Stimulated activated CD4-positive, alpha-beta T cell treated with anti-CD3 and anti-CD28 coated beads, Interleukin-12 subunit alpha, Interleukin-12 subunit beta, amount 100 ng/mL, for 24 hours (primary cell): ENCODE data around the gene CACNG3.
"Not testable (repeated sequence)": the region's sequence is repeated elsewhere in the genome, so short reads cannot be mapped to it uniquely, and the experiment has no call there.

ENCODE experiments used
- DNase-seq, 2 experiments: peaks; one replicate each; pipeline ENCODE4 v3.0.0-alpha.2; 2020; ENCODE audit warnings: low read depth in 2 of 2

CACNG3 gene

DNA sequence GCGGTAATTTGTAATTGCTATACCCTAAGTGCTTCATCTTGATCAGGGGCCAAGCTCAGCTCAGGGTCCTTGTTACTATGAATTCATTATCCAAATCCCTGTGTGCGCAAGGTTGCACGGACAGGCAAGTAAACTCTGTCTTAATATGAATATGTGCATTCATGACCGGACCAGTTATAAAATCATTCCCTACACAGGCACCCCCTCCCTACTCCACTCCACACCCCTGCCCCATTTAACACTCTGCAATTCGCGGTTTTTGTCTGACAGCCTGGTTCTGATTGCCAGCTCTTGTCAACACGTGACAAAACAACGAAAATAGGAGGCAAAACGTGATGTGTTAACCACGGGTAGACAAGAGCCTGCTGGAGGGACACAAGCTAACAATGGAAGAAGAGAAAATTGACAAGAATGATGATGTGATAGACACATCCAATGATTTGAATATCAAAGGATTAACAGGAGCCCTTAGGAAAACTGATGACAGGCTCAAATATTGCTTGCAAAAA, 76.5 kb downstream of the CACNG3 start:
- no peak for DNase-seq

DNA sequence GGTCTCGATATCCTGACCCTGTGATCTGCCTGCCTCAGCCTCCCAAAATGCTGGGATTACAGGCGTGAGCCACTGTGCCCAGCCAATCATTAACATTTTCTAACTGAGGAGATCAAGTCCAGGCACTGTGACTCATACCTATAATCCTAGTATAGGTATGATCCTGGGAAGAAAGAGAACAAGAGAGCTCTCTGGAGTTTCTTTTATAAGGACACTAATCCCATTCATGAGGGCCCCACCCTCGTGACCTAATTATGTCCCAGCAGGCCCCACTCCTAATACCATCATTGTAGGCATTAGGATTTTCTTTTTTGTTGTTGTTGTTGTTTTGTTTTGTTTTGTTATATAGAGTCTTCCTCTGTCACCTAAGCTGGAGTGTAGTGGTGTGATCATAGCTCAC, 80.4 kb downstream of the CACNG3 start:
- DNase-seq = no peak

DNA sequence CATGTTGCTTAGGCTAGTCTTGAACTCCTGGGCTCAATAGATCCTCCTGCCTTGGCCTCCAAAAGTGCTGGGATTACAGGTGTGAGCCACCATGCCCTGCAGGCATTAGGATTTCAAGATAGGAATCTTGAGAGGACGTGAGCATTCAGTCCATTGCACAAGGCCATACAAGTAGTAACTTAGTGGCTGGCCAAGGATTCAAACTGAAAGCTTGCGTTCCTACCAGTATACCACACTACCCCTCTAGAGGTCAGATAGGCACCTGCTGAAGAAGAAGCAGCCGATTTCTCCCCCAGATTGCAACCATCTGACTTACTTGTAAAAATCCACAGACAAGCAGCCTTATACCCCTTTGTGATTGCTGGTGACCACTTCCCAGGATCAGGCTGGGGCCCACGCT, 80.9 kb downstream of the CACNG3 start:
- no peak for DNase-seq

DNA sequence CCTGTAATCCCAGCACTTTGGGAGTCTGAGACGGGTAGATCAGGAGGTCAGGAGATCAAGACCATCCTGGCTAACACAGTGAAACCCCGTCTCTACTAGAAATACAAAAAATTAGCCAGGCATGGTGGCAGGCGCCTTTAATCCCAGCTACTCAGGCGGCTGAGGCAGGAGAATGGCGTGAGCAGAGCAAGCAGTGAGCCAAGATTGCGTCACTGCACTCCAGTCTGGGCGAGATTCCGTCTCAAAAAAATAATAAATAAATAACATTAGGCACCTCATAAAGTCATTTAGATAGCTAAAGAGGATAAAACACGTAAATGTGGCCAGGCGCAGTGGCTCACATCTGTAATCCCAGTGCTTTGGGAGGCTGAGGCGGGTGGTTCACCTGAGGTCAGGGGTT, 87.7 kb downstream of the CACNG3 start:
- not testable (repeated sequence) for DNase-seq

DNA sequence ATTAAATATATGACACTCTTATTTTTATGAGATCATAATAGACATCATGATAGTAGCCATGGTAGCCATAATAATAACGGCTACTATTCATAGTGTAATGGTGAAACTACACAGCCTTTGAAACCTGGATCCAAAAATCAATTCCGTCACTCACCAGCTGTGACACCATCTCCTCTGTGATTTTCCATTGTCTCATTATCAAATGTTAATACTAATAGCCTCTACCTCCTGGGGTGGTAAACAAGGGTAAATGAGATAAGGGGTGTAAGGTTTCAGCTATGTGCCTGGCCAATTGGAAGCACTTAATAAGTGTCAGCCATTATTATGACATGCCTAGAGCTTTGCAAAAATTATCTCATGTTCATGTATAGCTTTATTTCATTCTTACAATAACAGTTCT, 88.6 kb downstream of the CACNG3 start:
- no peak for DNase-seq

DNA sequence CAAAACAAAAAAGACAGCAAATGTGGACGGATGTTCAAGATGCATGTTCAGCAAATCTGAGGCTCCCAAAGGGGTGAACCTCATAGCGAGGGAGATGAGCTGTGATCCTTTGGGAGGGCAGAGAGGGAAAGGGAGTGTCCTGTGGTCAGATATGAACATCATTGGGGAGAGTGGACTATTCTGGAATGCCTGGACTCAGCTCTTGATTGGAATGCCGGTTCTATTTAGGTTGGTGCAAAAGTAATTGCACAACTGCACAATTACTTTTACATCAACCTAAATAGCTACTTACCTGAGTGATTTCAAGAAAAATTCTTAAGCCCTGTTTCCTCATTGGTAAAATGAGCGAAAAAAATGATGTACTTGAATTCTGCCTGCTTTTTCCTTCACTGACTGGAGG, 89.6 kb downstream of the CACNG3 start:
- no peak for DNase-seq

DNA sequence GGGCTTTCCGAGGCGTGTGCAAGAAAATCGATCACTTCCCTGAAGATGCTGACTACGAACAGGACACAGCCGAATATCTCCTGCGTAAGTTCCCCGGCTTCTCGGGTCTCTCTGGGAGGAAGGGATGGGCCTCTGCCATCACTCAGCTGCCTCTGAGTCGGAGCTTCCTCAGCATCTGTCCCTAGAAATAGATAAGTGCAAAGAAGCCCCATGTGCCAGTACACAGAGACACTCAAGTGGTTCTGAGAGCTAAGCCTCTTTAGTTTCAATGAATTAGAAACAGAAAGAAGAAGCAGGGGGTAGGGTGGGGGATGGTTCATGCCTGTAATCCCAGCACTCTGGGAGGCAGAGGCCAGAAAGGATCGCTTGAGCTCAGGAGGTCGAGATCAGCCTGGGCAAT, 90.6 kb downstream of the CACNG3 start:
- no peak for DNase-seq

DNA sequence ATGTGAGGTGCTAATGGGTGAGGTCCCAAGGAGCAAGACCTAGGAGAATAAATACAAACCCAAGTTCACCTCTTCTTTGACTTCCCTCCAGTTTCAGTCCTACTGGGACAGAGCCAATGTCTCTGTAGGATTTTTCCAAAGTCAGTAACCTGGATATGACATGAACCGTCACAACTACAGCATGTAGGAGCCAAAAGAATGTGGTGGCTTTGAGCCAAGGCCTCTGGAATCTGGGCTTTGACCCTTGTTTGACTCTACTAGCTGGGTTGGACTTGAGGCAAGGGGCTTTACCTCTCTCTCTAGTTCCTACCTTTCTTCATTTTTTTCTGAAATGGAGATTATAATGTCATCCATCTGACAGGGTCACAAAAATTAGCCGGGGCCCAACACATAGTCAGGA, 91.4 kb downstream of the CACNG3 start:
- no peak for DNase-seq

DNA sequence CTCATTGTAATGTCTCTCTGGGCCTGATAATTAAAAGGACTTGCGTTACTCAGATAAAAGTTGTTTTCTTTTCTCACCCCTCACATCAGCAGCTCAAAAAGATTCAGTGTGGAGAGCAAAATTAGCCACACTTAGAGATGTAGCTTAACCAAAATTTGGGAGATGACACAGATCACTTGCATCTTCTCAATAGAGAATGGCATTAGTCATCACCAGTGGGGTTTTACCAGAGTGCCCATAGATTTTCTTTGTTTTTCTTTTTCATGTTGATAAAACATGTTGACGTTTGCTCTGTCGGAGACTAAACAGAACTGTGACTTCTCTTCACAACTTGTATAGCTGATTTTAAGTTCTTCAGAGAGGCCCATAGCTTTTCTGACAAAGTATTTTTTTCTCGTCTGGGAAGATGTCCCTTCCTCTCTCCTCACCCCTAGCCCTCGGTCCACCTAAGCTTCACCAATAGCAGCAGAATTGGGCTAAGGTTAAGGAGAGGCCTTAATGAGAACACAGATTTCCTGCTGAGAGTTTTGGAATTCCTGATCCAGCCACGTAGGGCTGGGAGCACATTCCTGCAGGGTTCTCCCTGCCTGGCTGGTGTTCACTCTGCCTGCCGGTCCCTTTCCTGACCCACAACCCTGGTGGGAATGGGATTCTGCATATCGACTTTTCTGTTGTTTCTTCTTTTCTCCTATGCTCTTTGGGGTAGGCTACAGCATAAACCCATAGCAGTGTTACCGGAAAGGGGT, 92.6 kb downstream of the CACNG3 start:
- DNase-seq = no peak

DNA sequence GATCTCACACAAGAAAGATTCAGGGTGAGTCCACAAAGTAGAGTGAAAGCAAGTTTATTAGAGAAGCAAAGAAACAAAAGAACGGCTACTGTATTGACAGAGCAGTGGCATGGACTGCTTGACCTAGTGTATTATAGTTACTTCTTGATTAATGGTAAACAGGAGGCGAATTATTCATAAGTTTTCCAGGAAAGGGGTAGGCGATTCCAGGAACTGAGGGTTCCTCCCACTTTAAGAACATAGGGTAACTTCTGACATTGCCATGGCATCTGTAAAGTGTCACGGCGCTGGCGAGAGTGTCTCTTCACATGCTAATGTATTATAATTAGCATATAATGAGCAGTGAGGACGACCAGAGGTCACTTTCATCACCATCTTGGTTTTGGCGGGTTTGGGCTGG, 93.2 kb downstream of the CACNG3 start:
- DNase-seq = no peak

DNA sequence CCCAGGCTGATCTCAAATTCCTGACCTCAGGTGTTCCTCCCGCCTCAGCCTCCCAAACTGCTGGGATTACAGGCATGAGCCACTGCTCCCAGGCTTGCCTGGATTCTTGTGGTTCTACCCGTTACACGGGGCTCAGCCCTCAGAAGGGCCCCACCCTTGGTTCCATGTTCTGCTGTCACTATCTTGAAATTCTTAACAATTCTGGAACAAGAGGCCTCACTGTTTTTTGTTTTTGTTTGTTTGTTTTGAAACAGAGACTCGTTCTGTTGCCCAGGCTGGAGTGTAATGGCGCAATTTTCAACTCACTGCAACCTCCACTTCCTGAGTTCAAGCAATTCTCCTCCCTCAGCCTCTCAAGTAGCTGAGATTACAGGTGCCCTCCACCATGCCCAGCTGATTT, 96.6 kb downstream of the CACNG3 start:
- no peak for DNase-seq

DNA sequence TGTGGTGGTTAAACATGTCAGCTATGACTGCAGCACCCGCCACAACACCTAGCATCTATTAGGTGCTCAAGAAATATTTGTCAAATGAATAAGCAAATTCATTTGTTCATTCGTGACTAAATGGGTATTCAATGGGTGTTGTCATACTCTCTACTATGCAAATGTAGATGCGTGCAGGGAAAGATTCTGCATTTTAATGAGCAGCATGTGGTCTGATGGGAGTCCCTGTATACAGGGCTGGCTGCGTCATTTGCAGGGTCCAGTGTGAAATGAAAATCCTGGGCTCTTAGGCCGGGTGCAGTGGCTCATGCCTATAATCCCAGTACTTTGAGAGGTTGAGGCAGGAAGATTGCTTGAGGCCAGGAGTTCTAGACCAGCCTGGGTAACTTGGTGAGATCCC, 97.5 kb downstream of the CACNG3 start:
- DNase-seq = no peak

DNA sequence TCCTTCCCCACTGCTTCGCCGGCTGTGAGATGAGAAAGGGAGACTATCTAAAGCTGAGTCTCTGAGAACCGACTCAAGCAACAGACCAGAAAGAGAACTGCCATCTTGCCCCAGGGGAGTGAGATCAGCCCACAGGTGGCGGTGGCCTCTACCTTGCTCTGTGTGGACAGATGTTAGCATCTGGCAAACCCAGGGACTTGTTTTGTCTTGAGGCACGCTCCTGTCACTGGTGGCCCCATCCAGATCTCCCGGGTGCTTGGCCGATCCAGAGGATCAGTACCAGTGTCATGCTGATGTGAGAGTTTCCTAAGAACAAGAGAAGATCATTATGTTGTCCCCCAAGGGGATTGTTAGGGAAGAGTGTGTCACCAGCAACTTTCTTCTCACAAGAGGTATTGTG, 101.4 kb downstream of the CACNG3 start:
- no peak for DNase-seq

DNA sequence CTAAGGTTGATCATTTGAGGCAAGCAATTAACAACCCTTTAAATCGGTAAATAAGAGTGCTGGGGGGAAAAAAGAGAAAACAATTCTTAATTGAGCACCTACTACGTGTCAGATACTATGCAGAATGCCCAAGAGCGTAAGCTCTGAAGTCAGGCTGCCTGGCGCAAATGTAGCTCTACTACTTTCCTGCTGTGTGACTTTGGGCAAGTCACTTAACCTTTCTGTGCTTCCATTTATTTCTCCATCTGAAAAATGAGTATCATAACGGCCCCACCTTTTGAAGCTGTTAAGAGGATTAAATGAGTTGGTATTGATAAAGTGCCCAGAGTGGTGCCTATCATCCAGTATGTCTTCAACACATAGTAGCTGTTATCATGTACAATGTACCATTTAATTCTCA, 102.0 kb downstream of the CACNG3 start:
- DNase-seq = no peak

DNA sequence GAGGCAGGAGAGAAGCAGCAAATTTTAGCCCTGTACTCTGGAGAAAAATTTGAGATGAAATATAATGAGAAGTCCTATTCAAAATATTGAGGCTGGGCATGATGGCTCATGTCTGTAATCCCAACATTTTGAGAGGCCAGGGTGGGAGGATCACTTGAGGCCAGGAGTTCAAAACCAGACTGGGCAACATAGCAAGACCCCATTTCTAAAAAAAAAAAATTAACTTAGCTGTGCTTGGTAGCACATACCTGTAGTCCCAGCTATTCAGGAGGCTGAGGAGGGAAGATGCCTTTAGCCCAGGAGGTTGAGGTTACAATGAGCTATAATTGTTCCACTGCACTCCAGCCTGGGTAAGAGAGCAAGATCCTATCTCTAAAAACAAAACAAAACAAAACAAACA, 103.4 kb downstream of the CACNG3 start:
- DNase-seq = no peak

DNA sequence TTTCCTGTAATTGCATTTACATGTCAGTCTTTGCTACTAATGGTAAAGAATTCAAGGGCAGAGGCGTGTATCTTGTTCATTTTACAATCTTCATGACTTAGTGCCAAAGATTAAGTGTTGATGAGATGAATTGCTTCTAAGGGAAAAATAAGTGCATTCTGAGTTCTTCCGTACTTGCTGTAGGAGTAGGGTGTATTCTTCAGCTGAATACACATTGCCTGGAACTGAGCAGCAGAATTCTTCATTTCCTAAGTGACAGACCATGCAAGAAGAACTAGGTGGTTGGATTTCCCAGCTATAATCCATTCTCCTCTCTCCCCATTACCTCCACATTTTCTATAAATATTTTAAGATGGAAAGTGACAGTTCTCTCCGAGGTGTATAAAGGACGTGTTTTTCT, 104.8 kb downstream of the CACNG3 start:
- no peak for DNase-seq

DNA sequence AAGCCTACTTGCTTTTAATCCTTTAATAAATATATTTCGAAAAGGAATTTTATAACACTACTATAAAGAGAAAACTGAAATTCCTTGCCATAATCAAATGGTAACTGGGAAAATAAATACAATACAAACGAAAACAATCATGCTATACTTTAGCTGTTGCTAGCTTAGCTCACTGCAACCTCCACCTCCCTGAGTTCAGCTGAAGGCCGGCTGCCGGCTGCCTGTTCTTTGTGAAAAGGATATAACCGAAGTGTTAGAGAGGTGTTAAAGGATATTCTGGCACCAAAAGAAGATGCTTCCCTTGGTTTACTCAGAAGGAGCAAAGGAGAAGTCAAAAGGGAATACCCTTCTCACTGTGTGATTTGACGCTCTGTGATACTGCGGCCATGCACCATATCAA, 108.5 kb downstream of the CACNG3 start:
- no peak for DNase-seq

DNA sequence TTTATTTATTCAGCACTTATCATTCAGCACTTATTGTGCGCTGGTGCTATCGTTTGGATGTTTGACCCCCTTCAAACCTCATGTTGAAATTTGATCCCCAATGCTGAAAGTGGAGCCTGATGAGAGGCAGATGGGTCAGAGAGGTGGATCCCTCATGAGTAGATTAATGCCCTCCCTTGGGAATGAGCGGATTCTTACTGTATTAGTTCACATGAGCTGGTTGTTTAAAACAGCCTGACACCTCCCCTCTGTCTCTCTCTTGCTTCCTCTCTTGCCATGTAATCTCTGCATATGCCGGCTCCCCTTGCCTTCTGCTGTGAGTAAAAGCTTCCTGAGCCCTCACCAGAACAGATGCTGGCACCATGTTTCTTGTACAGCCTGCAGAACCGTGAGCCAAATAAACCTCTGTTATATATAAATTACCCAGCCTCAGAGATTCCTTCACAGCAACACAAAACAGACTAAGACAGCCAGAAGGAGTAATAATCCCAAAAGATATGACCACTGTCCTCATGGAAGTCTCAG, 111.1 kb downstream of the CACNG3 start:
- DNase-seq = no peak

DNA sequence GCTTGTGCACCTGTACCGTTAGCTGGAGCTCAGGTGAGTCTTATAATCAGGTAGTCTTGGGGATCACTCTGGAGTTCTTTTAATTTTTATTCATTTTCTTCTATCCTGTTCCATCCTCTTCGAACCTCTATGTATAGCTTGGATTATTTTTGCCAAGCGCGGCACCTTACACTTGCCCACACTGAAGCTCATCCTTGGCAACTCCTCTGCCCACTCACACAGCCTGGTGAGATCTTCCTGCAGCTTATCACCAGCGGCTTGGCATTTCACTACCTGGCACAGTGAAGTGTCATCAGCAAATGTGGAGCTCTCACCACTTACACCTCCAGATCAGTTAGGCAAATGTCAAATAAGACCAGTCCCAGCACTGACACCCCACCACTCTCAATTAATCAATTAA, 116.7 kb downstream of the CACNG3 start:
- no peak for DNase-seq

DNA sequence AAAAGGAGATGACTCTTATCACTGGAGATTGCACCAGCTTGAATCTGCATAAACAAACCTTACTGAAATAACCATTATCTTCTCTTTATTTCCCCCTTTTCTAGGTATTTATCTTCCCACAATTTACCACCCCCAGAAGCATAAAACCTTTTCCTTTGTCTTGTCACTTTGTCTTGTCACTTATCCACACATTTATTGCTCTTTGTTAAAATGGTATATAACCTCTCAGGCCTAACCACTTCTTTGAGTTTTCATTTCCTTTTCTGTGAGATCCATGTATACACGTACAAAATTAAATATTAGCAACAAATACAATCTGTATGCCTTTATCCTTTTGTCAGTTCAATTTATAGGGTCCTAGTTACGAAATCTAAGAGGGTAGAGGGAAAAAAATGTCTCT, 122.9 kb downstream of the CACNG3 start:
- DNase-seq = no peak

DNA sequence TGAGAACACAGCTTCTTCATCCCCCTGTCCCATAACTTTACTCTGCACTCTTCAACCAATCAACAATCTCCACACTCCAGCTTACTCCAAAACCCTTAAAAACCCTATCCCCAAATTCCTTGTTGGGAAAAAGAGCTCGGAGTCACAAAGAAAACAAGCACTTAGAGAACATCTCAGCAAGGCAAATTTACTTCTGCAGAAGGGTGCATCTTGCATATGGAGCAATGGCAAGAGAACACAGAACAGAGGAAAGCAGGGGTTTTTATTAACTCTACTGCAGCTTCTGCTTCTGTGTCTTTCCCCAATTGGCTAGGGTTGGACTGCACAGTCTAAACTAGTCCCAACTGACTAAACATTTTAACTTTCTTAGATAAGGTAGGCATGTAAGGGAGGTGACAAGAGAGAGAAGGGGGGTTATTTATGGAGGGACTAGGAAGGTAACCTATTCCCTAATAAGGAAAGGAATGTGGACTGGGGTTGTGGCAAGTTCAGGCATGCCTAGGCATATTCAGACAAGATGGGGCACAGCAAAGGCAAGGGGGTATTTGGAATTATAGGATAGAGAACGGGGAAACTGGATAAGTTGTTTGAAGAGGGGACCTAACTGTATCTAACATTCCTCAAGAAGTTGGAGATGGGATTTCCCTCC, 125.5 kb downstream of the CACNG3 start:
- no peak for DNase-seq

DNA sequence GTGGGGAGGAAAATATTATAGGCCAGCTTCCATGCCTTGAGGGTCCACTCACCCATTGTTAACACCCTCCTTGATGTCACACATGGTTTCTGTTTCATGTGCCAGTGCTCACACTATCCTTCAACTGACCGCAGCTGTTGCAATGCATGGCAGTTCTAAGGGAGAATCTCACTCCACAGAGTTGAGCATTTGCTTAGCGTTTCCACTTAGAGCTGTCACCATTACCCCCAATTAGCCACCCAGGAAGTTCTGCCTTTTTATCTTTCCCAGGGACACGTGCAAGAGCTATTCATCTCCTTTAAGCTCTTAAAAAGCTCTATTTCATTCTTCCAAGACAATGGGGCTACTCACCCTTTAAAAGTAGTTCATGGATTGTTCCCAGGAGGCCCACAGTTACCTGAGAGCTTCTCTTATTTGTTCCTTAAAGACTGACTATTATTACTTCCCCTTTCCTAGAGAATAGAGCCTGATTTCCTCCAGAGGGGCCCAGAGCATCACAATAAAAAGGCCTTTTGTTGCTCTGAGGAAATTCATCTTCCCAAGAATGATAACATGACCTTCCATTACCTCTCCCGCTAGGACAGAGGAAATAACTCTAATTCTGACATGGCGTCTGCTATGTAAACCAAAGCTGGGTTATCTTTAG, 126.8 kb downstream of the CACNG3 start:
- no peak for DNase-seq

DNA sequence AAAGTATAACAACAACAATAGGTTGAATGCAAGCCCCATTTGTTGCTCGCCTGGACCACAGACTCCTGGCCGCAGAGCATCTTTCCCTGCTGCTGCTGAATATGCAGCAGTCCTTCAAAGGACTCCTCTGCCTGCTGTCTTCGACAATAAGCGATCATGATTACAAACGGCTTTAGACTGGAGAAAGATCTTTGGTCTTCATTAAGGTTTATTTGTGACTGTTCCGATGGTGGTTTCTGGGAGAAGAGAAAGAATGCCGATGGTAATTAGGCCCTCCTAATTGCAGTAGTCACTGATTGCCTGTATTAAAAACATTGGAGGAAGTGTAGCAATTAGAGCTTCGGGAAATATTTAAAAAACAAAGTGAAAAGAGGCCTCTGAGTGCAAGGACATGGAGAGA, 138.2 kb downstream of the CACNG3 start:
- no peak for DNase-seq
